Activated T-cell treated with anti-CD3 and anti-CD28 coated beads, Interleukin-2, amount 50 U/mL, for 24 hours (primary cell): ENCODE measurements around the gene AP2M1.
A peak's percentile ranks its signal among the peaks of the same experiment; 100 is the strongest.
"Not testable (repeated sequence)": the region's sequence is repeated elsewhere in the genome, so short reads cannot be mapped to it uniquely, and the experiment has no call there.

Source experiments
- DNase-seq: peaks from one replicate; pipeline ENCODE4 v3.0.0-alpha.2; 2020
- H3K27ac Mint-ChIP-seq: 2 replicates; pipeline ENCODE4 v1.8.0; 2020; ENCODE audit warnings: mild to moderate bottlenecking, mixed read lengths
- H3K27me3 Mint-ChIP-seq: 2 replicates; pipeline ENCODE4 v1.8.0; 2020; ENCODE audit warnings: mixed read lengths
- H3K36me3 Mint-ChIP-seq: 2 replicates; pipeline ENCODE4 v1.8.0; 2020; ENCODE audit warnings: low read depth, mixed read lengths
- H3K4me1 Mint-ChIP-seq: 2 replicates; pipeline ENCODE4 v1.8.0; 2020; ENCODE audit warnings: low read depth, mixed read lengths
- H3K4me3 Mint-ChIP-seq: 2 replicates; pipeline ENCODE4 v1.8.0; 2020; ENCODE audit warnings: mild to moderate bottlenecking, moderate library complexity, mixed read lengths
- H3K9me3 Mint-ChIP-seq: 2 replicates; pipeline ENCODE4 v1.8.0; 2020; ENCODE audit warnings: mixed read lengths

AP2M1 gene

GRCh38 chr3:184148076-184148475 lies 26.6 kb upstream of the AP2M1 start:
- no peak for DNase-seq
- Mint-ChIP-seq H3K27me3 (no peaks in the 10 kb centered on the region), H3K4me1 (peaks cover 2% of the 10 kb centered on the region), H3K9me3 (no peaks in the 10 kb centered on the region), H3K36me3 (peaks cover 39% of the 10 kb centered on the region), H3K4me3 (no peak overlapping the region), H3K27ac (no peak overlapping the region)

DNA sequence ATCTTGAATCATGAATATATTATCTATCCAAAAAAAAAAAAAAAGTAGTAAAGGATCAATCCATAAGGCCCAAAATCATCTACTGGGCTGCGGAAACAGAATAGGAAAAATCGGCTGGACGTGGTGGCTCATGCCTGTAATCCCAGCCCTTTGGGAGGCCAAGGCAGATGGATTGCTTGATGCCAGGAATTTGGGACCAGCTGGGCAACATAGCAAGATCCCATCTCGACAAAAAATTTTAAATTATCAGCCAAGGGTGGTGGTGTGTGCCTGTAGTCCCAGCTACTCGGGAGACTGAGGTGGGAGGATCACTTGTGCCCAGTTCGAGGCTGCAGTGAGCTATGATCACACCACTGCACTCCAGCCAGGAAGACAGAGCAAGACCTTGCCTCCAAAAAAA lies 25.5 kb upstream of the AP2M1 start:
- H3K27ac Mint-ChIP-seq, result no peak overlapping the region
- DNase-seq, result no peak
- no peaks in the 10 kb centered on the region for H3K4me1 Mint-ChIP-seq
- peaks cover 28% of the 10 kb centered on the region for H3K36me3 Mint-ChIP-seq
- H3K27me3 Mint-ChIP-seq, result no peaks in the 10 kb centered on the region
- H3K9me3 Mint-ChIP-seq, result no peaks in the 10 kb centered on the region
- no peak overlapping the region for H3K4me3 Mint-ChIP-seq

- H3K9me3 Mint-ChIP-seq, H3K27ac Mint-ChIP-seq, H3K27me3 Mint-ChIP-seq, DNase-seq, H3K4me3 Mint-ChIP-seq, H3K4me1 Mint-ChIP-seq: not testable (repeated sequence)
- peaks cover 22% of the 10 kb centered on the region for H3K36me3 Mint-ChIP-seq
Observed at GRCh38 chr3:184149770-184150169, 24.9 kb upstream of the AP2M1 start.

DNA sequence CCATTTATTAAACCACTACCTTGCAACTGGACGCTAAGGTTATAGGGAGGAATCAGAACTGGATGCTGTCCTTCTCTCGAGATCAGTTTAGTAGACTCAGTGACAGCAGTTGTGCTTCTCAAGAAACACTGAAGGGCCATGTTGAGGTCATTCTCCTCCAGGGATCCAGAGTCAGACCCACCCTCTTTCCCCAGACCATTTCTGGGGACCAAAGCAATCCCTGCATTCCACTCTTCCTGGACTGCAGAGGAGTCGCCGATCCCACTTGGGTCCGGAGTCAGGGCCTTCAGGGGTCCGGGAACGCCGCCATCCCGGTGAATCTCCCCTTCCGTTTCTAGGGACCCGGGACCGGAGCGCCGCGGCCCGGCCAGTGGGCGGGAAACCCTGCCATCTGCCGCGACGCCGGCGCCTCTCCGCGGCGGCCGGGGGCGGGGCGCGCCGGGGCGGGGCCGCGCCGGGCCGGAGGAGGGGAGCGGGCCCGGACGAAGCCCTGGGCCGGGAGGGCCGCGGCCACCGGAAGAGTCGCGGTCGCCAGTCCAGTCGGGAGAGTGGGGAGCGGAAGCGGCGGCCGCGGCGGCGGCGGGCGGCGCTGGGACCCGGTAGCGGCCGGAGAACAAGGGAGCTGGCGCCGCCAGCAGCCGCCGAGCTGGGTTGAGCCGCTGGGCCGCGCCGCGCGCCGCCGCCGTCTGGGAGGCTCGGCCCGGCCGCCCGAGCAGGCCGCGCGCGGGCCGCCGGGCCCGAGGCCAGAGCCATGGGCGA lies 19.6 kb upstream of the AP2M1 start, which contains the start of gene DVL3:
TSS of gene DVL3 (plus strand) at position 493 of the 759 bp plus-strand sequence. CDS start at position 752, 259 bp downstream.
- no peaks in the 10 kb centered on the region for H3K27me3 Mint-ChIP-seq

DNA sequence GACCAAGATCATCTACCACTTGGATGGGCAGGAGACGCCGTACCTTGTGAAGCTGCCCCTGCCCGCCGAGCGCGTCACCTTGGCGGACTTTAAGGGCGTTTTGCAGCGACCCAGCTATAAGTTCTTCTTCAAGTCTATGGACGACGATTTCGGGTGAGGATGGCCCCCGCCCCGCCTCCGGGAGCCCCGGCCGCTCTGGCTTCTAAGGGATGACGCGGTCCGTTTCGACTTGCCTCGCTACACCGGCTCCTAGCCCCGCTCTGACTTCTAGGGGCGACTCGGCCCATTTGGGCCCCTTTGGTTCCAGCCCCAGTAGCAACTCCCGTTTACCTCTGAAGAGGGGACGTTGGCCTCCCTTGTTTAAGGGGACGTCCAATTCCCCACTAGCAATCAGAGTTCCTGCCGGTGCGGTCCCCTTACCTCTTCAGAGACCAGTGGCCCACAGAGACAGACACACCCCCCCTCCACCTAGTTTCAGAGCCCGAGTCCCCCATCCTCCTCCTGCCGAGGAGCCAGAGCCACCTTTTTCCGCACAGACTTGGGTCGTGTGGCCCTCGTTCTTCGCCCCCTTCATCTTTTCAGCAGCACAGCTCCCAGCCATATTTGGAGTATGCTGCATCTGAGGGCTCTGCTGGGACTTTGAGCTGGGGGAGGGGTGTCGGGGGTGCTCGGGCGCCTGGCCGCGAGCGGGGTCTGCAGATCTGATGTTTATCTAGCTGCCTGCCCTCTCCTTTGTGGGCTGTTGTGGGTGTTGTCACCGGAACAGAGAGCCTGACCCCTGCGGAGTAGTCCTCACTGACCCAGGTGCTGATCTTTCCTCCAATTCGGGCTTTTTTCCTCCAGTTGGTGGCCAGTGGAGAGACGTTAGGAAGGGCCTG lies 18.8 kb upstream of the AP2M1 start:
- H3K27ac Mint-ChIP-seq, result peak overlapping the region; percentile 91
- no peaks in the 10 kb centered on the region for H3K27me3 Mint-ChIP-seq
- peaks cover 27% of the 10 kb centered on the region for H3K4me1 Mint-ChIP-seq
- H3K9me3 Mint-ChIP-seq, result no peaks in the 10 kb centered on the region
- peak; percentile 74 for DNase-seq
- H3K4me3 Mint-ChIP-seq, result peak overlapping the region; percentile 93
- H3K36me3 Mint-ChIP-seq, result peaks cover 11% of the 10 kb centered on the region

More for the DNA sequence above, 19.6 kb upstream of the AP2M1 start, which contains the start of gene DVL3:
- Mint-ChIP-seq H3K27ac (peak within 1 kb of the TSS; percentile 91), H3K4me3 (peak within 1 kb of the TSS; percentile 93), H3K4me1 (peaks cover 23% of the 10 kb centered on the region), H3K36me3 (peaks cover 11% of the 10 kb centered on the region), H3K9me3 (no peaks in the 10 kb centered on the region)
- DNase-seq, result peak; percentile 74

DNA sequence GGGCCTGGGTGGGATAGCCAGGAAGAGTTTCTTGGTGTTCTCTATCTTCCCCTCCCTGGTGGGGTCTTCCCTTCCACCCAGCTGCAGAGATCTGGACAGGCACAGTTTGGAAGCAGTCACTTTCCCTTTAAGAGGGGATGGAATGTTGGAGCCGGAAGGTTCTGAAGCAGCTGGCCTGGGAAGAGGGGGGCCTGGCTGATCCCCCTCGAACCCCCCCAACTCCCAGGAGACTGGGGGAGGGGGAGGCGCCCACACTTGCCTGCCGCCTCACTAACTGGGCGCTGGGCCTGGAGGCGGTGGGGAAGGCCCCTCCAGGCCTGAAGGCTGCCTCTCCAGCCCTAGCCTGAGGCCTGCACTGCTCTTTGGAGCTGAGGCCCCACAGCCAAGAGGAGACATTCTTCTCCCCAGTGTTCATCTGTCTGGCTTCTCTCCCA lies 18.1 kb upstream of the AP2M1 start:
- Mint-ChIP-seq H3K4me3 (peak overlapping the region; percentile 93), H3K4me1 (peaks cover 30% of the 10 kb centered on the region), H3K36me3 (peaks cover 14% of the 10 kb centered on the region), H3K27ac (peak overlapping the region; percentile 91), H3K27me3 (no peaks in the 10 kb centered on the region), H3K9me3 (no peaks in the 10 kb centered on the region)
- DNase-seq, result no peak

DNA sequence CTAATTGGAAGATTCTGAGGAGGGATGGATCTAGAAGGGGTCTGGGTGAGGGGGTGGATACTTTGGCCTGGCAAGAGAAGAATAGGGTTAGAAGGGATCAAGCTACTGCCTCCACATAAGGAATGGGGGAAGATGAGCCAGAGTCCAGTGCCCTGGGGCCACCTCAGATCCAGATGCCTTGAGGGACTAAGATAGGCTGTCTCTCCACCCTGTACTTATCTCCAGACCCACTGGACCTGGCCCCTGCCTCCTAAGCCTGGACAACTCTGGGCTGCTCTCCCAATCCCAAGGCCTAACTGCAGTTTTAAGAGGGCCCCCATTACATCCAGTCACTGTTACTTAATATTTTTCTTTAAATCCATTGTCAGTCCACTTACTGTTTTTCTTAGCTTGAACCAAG lies 17.4 kb upstream of the AP2M1 start:
- DNase-seq, result no peak
- Mint-ChIP-seq H3K27me3 (no peaks in the 10 kb centered on the region), H3K9me3 (no peaks in the 10 kb centered on the region), H3K36me3 (peaks cover 18% of the 10 kb centered on the region), H3K27ac (peak overlapping the region; percentile 67), H3K4me1 (peaks cover 33% of the 10 kb centered on the region), H3K4me3 (peak overlapping the region; percentile 93)

GRCh38 chr3:184158404-184158803 lies 16.3 kb upstream of the AP2M1 start:
- DNase-seq, result no peak

GRCh38 chr3:184160456-184160855 lies 14.2 kb upstream of the AP2M1 start:
- DNase-seq, result no peak
- Mint-ChIP-seq H3K4me1 (peaks cover 30% of the 10 kb centered on the region), H3K36me3 (peaks cover 47% of the 10 kb centered on the region), H3K4me3 (no peak overlapping the region), H3K27me3 (no peaks in the 10 kb centered on the region), H3K27ac (no peak overlapping the region), H3K9me3 (no peaks in the 10 kb centered on the region)

More at GRCh38 chr3:184158404-184158803, 16.3 kb upstream of the AP2M1 start:
- peaks cover 27% of the 10 kb centered on the region for H3K36me3 Mint-ChIP-seq
- H3K4me1 Mint-ChIP-seq, result peaks cover 33% of the 10 kb centered on the region
- H3K27ac Mint-ChIP-seq, result no peak overlapping the region
- H3K9me3 Mint-ChIP-seq, result no peaks in the 10 kb centered on the region
- H3K4me3 Mint-ChIP-seq, result no peak overlapping the region
- H3K27me3 Mint-ChIP-seq, result no peaks in the 10 kb centered on the region

GRCh38 chr3:184162571-184163070 lies 12.0 kb upstream of the AP2M1 start:
- not testable (repeated sequence) for H3K27ac Mint-ChIP-seq, H3K27me3 Mint-ChIP-seq, DNase-seq, H3K4me3 Mint-ChIP-seq, H3K9me3 Mint-ChIP-seq
- Mint-ChIP-seq H3K4me1 (peaks cover 19% of the 10 kb centered on the region), H3K36me3 (peaks cover 60% of the 10 kb centered on the region)

DNA sequence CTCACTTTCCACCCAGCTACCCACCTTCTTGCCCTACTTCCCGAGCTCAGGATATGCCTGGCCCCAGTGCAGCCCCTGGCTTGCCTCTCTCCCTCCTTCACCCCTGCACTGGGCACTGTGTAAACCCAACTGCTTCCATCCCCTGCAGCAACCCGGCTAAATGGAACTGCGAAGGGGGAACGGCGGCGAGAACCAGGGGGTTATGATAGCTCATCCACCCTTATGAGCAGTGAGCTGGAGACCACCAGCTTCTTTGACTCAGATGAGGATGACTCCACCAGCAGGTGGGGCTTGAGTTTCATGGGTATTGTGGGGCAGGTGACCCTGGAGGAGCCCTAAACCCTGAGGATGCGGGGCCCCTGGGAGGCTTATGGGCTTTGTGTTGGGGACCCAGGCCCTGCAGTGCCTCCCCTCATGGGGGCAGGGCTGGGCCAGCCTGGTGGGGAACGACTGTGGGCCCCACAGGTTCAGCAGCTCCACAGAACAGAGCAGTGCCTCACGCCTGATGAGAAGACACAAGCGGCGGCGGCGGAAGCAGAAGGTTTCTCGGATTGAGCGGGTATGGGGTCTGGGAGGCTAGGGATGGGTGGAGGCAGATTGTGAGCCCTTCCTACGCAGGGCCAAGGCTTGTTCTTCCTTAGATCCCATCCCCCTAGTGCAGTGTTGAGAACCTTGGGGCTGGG lies 9.9 kb upstream of the AP2M1 start:
- H3K27me3 Mint-ChIP-seq, result no peaks in the 10 kb centered on the region
- H3K4me3 Mint-ChIP-seq, result no peak overlapping the region
- H3K9me3 Mint-ChIP-seq, result no peaks in the 10 kb centered on the region
- no peak overlapping the region for H3K27ac Mint-ChIP-seq
- DNase-seq, result no peak
- H3K4me1 Mint-ChIP-seq, result peaks cover 10% of the 10 kb centered on the region
- H3K36me3 Mint-ChIP-seq, result peaks cover 77% of the 10 kb centered on the region

DNA sequence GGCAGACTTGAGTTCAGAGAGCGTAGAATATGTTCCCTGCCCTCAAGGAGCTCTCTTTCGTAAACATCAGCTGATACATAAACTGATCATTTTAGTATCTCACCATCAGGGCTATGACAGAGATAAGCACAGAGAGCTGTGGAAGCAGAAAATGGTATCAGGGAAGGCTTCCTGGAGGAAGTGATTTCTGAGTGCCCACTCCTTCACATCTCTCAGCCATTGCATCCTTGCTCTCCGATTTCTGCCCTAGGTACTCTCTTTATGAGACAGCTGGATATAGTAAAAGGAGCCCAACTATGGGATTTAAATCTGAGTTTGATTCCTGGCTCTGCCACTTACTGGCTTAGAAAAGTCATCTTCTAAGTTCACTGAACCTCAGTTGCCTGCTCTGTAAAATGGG lies 9.1 kb upstream of the AP2M1 start:
- H3K4me3 Mint-ChIP-seq, result no peak overlapping the region
- H3K27ac Mint-ChIP-seq, result no peak overlapping the region
- no peak for DNase-seq
- peaks cover 6% of the 10 kb centered on the region for H3K4me1 Mint-ChIP-seq
- no peaks in the 10 kb centered on the region for H3K9me3 Mint-ChIP-seq
- H3K27me3 Mint-ChIP-seq, result no peaks in the 10 kb centered on the region
- H3K36me3 Mint-ChIP-seq, result peaks cover 81% of the 10 kb centered on the region

GRCh38 chr3:184166671-184167070 lies 8.0 kb upstream of the AP2M1 start:
- Mint-ChIP-seq H3K9me3 (no peaks in the 10 kb centered on the region), H3K36me3 (peaks cover 88% of the 10 kb centered on the region), H3K4me3 (no peak overlapping the region), H3K27ac (no peak overlapping the region), H3K27me3 (no peaks in the 10 kb centered on the region), H3K4me1 (peaks cover 5% of the 10 kb centered on the region)
- no peak for DNase-seq

DNA sequence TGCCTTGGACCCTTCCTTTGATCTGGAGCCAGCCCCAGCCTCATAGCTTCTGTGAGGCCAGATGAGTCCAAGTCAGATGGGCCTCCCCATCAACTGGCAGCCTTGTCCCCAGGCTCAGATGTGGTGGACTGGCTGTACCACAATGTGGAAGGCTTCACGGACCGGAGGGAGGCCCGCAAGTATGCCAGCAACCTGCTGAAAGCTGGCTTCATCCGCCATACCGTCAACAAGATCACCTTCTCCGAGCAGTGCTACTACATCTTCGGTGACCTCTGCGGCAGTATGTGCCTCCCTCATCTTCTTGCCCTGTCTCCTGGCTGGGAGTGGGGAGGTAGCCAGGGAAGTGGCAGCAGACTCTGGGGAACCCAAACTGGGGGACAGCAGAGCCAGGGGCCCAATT lies 6.9 kb upstream of the AP2M1 start:
- Mint-ChIP-seq H3K36me3 (peaks cover 90% of the 10 kb centered on the region), H3K9me3 (no peaks in the 10 kb centered on the region), H3K27me3 (no peaks in the 10 kb centered on the region), H3K4me3 (no peak overlapping the region), H3K27ac (no peak overlapping the region), H3K4me1 (peaks cover 3% of the 10 kb centered on the region)
- DNase-seq, result no peak
